NCI-H187 treated with DMSO at 0.1 percent for 48 hours (cell line): Measurements from ENCODE around the gene KRTAP9-2.
"Not testable (repeated sequence)": the region's sequence is repeated elsewhere in the genome, so short reads cannot be mapped to it uniquely, and the experiment has no call there.

Experiments
- DNase-seq: peaks from one replicate; lab custom pipeline; 2025; lab: John Stamatoyannopoulos, UW

The KRTAP9-2 gene

DNA sequence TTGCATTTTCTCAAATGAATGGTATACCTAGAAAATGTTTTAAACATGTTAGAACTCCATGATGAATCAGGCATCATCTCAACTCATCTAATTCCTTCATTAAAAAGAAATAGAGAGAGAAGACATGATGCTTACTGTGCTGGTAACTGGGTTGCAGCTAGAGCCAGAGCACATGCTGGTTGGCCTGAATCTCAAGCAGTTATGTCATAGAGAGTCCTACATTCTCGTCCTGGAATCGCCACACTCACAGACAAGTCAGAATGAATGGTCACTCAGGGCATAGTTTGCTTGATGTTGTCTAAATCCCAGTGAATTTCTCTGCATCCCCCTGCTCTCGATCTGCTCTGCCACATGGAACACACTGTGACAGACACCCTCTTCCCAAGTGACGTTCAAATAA lies 10.7 kb downstream of the KRTAP9-2 start:
- DNase-seq: not testable (repeated sequence)

GRCh38 chr17:41237949-41238437 lies 11.5 kb downstream of the KRTAP9-2 start, which contains the start of gene KRTAP9-8:
Gene KRTAP9-8 (plus strand): TSS chr17:41237999. CDS start chr17:41238052, 53 bp downstream.
- DNase-seq: not testable (repeated sequence)

- DNase-seq: not testable (repeated sequence)
Measured at GRCh38 chr17:41246995-41247787, 20.7 kb downstream of the KRTAP9-2 start.

DNA sequence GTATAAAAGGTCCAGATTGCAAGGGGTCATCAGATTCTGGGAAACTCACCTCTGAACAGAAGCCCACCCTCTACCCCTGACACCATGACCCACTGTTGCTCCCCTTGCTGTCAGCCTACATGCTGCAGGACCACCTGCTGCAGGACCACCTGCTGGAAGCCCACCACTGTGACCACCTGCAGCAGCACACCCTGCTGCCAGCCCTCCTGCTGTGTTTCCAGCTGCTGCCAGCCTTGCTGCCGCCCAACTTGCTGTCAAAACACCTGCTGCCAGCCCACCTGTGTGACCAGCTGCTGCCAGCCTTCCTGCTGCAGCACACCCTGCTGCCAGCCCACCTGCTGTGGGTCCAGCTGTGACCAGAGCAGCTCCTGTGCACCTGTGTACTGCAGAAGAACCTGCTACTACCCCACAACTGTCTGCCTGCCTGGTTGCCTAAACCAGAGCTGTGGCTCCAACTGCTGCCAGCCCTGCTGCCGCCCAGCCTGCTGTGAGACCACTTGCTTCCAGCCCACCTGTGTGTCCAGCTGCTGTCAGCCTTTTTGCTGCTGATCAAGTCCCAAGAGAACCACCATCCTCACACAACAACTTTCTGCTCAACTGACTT lies 23.3 kb downstream of the KRTAP9-2 start, which contains the start of gene KRTAP9-4:
Gene KRTAP9-4, plus strand, starts transcription at position 51 of the 604 bp plus-strand sequence. Its CDS starts 34 bp downstream, at position 85.
- DNase-seq: not testable (repeated sequence)

GRCh38 chr17:41251261-41251660 lies 24.8 kb downstream of the KRTAP9-2 start:
- DNase-seq: no peak

DNA sequence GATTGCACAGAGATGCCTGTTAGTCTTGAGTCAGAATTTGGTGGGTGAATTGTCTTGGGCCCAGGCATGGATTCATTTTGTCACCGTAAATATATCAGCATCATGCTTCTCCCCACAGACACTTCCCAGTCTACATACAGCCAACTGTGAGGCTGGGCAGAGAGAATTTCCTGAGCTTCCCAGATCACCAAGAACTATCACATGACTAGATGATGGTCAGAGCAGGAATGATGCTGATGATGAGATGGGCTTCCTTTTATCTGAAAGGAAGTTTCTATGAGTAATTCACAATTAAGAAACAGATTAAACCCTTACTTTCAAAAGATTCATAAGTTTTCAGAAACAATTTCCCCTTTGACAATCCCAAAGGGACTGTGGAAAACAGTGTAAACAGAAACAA lies 28.4 kb downstream of the KRTAP9-2 start:
- DNase-seq: no peak

DNA sequence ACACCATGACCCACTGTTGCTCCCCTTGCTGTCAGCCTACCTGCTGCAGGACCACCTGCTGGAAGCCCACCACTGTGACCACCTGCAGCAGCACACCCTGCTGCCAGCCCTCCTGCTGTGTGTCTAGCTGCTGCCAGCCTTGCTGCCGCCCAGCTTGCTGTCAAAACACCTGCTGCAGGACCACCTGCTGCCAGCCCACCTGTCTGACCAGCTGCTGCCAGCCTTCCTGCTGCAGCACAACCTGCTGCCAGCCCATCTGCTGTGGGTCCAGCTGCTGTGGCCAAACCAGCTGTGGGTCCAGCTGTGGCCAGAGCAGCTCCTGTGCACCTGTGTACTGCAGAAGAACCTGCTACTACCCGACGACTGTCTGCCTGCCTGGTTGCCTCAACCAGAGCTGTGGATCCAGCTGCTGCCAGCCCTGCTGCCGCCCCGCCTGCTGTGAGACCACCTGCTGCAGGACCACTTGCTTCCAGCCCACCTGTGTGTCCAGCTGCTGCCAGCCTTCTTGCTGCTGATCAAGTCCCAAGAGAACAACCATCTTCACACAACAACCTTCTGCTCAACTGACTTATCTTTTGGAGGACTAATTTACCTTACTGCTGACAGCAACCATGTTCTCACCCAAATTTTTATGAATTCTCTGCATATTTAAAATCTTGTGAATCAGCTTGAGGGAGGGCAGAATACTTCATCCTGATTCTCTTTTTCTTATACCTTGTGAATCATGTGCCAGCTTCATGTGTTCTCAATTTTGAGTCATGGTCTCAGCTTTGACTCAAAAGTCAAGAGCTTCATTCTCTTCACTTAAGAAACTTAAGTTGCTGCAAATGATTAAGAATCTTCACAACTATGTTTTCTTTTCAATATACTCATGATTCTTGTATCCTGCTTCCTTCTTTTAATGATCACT lies 29.2 kb downstream of the KRTAP9-2 start, which contains the start of gene KRTAP9-9:
Gene KRTAP9-9, plus strand, starts transcription at position 4 of the 910 bp plus-strand sequence.
- DNase-seq: not testable (repeated sequence)

DNA sequence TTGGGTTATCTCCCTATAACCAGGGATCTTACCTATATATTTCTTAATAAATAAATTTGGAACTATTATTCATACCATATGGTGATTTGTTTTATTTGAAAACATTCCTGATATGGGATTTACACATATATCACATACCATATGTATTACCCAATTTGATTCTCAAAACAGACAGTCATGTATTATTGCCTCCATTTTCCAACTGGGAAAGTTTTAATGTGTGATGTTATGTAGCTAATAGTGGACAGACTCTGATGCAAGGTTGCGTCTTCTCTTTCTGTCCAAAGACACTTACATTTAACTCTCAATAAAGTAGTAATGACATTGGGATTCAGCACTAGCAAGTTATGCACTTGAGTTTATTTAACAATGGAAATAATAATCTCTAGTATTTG lies 29.8 kb downstream of the KRTAP9-2 start:
- DNase-seq: no peak

DNA sequence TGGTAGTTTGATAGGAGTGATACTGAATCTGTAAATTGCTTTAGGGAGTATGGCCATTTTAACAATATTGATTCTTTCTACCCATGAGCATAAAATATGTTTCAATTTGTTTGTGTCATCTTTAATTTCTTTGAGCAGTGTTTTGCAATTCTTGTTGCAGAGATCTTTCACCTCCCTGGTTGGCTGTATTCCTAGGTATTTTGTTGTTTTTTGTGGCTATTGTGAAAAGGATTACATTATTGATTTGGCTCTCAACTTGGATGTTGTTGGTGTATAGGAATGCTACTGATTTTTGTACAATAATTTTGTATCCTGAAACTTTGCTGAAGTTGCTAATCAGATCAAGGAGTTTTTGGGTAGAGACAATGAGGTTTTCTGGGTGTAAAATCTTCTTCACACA lies 32.0 kb downstream of the KRTAP9-2 start:
- no peak for DNase-seq

GRCh38 chr17:41263212-41263611 lies 36.8 kb downstream of the KRTAP9-2 start:
- no peak for DNase-seq

DNA sequence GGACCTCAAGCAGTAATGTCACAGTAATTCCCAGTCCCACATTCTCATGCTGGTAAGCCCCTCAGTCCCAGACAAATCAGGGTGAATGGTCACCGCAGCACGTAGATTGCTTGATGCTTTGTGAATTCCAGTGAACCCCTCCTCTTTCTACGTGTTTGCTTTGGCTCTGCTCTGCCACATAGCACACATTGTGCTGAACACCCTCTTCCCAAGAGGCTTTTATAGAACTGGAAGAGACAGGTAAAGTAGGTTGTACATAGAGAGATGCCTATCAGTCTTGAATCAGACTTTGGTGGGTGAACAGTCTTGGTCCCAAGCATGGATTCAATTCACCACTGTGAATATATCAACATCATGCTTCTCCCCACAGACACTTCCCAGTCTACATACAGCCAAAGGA lies 38.2 kb downstream of the KRTAP9-2 start:
- no peak for DNase-seq

DNA sequence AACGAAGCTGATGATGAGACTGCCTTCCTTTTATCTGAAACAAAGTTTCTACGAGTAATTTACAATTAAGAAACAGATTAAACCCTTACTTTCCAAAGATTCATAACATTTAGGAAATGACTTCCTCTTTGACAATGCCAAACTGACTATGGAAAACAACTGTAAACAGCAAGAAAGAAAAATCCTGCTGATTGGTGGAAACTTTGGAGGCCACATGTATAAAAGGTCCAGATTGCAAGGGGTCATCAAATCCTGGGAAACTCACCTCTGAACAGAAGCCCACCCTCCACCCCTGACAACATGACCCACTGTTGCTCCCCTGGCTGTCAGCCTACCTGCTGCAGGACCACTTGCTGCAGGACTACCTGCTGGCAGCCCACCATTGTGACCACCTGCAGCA lies 38.6 kb downstream of the KRTAP9-2 start, which contains the start of gene KRTAP9-6:
Gene KRTAP9-6, plus strand, starts transcription at position 301 of the 400 bp plus-strand sequence. Its CDS starts 0 bp downstream, at position 301.
- DNase-seq: no peak

DNA sequence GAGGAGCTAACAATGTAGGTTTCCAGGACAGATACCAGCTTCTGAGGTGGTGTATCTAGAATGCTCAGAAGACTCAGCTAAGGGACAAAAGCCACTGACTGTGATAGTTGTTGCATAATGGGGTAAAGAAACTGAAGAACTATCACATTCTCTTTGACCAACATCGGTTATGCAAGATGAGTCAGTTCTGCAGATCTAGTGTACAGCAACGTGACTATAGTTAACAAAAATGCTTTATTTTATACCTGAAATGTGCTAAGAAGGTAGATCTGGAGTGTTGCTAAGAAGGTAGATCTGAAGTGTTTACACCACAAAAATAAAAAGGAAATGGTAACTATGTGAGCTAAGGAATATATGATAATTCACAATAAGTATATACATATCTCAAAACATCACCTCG lies 41.3 kb downstream of the KRTAP9-2 start:
- no peak for DNase-seq

DNA sequence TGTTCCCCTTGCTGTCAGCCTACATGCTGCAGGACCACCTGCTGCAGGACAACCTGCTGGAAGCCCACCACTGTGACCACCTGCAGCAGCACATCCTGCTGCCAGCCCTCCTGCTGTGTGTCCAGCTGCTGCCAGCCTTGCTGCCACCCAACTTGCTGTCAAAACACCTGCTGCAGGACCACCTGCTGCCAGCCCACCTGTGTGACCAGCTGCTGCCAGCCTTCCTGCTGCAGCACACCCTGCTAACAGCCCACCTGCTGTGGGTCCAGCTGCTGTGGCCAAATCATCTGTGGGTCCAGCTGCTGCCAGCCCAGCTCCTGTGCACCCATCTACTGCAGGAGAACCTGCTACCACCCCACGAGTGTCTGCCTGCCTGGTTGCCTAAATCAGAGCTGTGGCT lies 44.9 kb downstream of the KRTAP9-2 start:
- DNase-seq: not testable (repeated sequence)

GRCh38 chr17:41271858-41272257 lies 45.4 kb downstream of the KRTAP9-2 start:
- no peak for DNase-seq

GRCh38 chr17:41275648-41276190 lies 49.3 kb downstream of the KRTAP9-2 start, which contains the start of gene KRTAP9-7:
Gene KRTAP9-7 (plus strand): TSS chr17:41275698. CDS start chr17:41275698, 0 bp downstream.
- DNase-seq: not testable (repeated sequence)
